ENCODE data around the gene RBM39. TPM values are rescaled to one million over a fixed set of nuclear protein-coding genes. Genes with fewer than 3 reads are reported as not detected.
"Not testable (repeated sequence)": the region's sequence is repeated elsewhere in the genome, so short reads cannot be mapped to it uniquely, and the experiment has no call there.

RBM39 gene
- total RNA-seq, 1 experiment from 2014 or later: 347 TPM

GRCh38 chr20:35686872-35687271 is 55.2 kb downstream of the RBM39 start:
- DNase-seq: peak; percentile 52
- H3K23me2 ChIP-seq (ENCODE audit: insufficient read length, low read depth, low read length, poor library complexity, severe bottlenecking); H2BK120ac ChIP-seq (ENCODE audit: low read depth, low read length, poor library complexity, severe bottlenecking); H2AK5ac ChIP-seq (ENCODE audit: insufficient read length, low read length); H3K9me3 ChIP-seq (ENCODE audit: control insufficient read depth, low read depth, low read length); H4K5ac ChIP-seq (ENCODE audit: insufficient read length, low read depth, low read length); H3K27me3 Mint-ChIP-seq (ENCODE audit: low read depth); H3K18ac ChIP-seq (ENCODE audit: insufficient read length, low read depth, low read length); H2BK15ac ChIP-seq (ENCODE audit: low read depth, low read length); H4K91ac ChIP-seq (ENCODE audit: insufficient read length, low read depth, low read length); H3K4ac ChIP-seq (ENCODE audit: low read depth, low read length); H2BK20ac ChIP-seq (ENCODE audit: low read depth, low read length, poor library complexity, severe bottlenecking); H2BK5ac ChIP-seq (ENCODE audit: insufficient read length, low read length); H3K27ac ChIP-seq (ENCODE audit: insufficient read length, low read depth, low read length); H3K79me1 ChIP-seq (ENCODE audit: insufficient read depth, low read depth, low read length, poor library complexity, severe bottlenecking); H3K4me2 ChIP-seq (ENCODE audit: insufficient read depth, insufficient read length, low read length); H4K20me1 ChIP-seq (ENCODE audit: control insufficient read depth, insufficient read depth, insufficient read length); H3K4me1 ChIP-seq (ENCODE audit: insufficient read depth, low read length); H3T11ph ChIP-seq (ENCODE audit: low read length); H3K14ac ChIP-seq (ENCODE audit: insufficient read depth, low read length); H4K8ac ChIP-seq (replicated peaks; ENCODE audit: insufficient read length, low read depth, low read length); H3K56ac ChIP-seq (ENCODE audit: insufficient read length, low read depth, low read length); H3K27me3 ChIP-seq (ENCODE audit: insufficient read depth, low read length); H3K4me3 Mint-ChIP-seq; H2BK12ac ChIP-seq (ENCODE audit: insufficient read length, low read depth, low read length); H3K4me1 Mint-ChIP-seq; H3K9ac ChIP-seq (ENCODE audit: extremely low read depth, insufficient read length, low read length); H2AFZ ChIP-seq (ENCODE audit: low read length); H3K23ac ChIP-seq (ENCODE audit: insufficient read length, low read depth, low read length); H3K27ac Mint-ChIP-seq; H3K79me2 ChIP-seq (ENCODE audit: insufficient read depth, low read length): not testable (repeated sequence)
- peaks cover 32 to 46% (median 35%) of the 10 kb centered on the region in 3 experiments for H3K36me3 Mint-ChIP-seq (ENCODE audit: insufficient read depth in 1 of 3, low read depth in 3 of 3)
- TF ChIP-seq CTCF (conservative IDR thresholded peaks at IDR 0.05): peak; percentile 62
- H3K9me3 Mint-ChIP-seq: peaks cover 19% of the 10 kb centered on the region in 2 experiments
- WGBS (ENCODE audit: extremely low coverage, insufficient read length, low lambda C conversion rate): no CpG with 5 or more reads among the region's 11 CpGs

GRCh38 chr20:35685368-35685767 is 56.7 kb downstream of the RBM39 start:
- not testable (repeated sequence) for DNase-seq; H4K20me1 ChIP-seq (ENCODE audit: control insufficient read depth, insufficient read depth, insufficient read length); H3K18ac ChIP-seq (ENCODE audit: insufficient read length, low read depth, low read length); H3K4ac ChIP-seq (ENCODE audit: low read depth, low read length); H3K23me2 ChIP-seq (ENCODE audit: insufficient read length, low read depth, low read length, poor library complexity, severe bottlenecking); H3K27ac ChIP-seq (ENCODE audit: insufficient read length, low read depth, low read length); H3T11ph ChIP-seq (ENCODE audit: low read length); H3K27me3 ChIP-seq (ENCODE audit: insufficient read depth, low read length); H3K9ac ChIP-seq (ENCODE audit: extremely low read depth, insufficient read length, low read length); H2BK5ac ChIP-seq (ENCODE audit: insufficient read length, low read length); H3K4me3 Mint-ChIP-seq; H3K4me1 Mint-ChIP-seq; H3K4me1 ChIP-seq (ENCODE audit: insufficient read depth, low read length); H4K5ac ChIP-seq (ENCODE audit: insufficient read length, low read depth, low read length); H3K79me1 ChIP-seq (ENCODE audit: insufficient read depth, low read depth, low read length, poor library complexity, severe bottlenecking); H3K27ac Mint-ChIP-seq; H2BK12ac ChIP-seq (ENCODE audit: insufficient read length, low read depth, low read length); H3K4me2 ChIP-seq (ENCODE audit: insufficient read depth, insufficient read length, low read length); H2AK5ac ChIP-seq (ENCODE audit: insufficient read length, low read length); H2BK15ac ChIP-seq (ENCODE audit: low read depth, low read length); H4K8ac ChIP-seq (replicated peaks; ENCODE audit: insufficient read length, low read depth, low read length); H3K9me3 ChIP-seq (ENCODE audit: control insufficient read depth, low read depth, low read length); H3K27me3 Mint-ChIP-seq (ENCODE audit: low read depth); H3K23ac ChIP-seq (ENCODE audit: insufficient read length, low read depth, low read length); H2BK20ac ChIP-seq (ENCODE audit: low read depth, low read length, poor library complexity, severe bottlenecking); H4K91ac ChIP-seq (ENCODE audit: insufficient read length, low read depth, low read length); H3K56ac ChIP-seq (ENCODE audit: insufficient read length, low read depth, low read length); H2AFZ ChIP-seq (ENCODE audit: low read length); H3K14ac ChIP-seq (ENCODE audit: insufficient read depth, low read length); H3K79me2 ChIP-seq (ENCODE audit: insufficient read depth, low read length); H2BK120ac ChIP-seq (ENCODE audit: low read depth, low read length, poor library complexity, severe bottlenecking)
- WGBS (ENCODE audit: extremely low coverage, insufficient read length, low lambda C conversion rate): no CpG with 5 or more reads among the region's 9 CpGs
- H3K36me3 Mint-ChIP-seq (ENCODE audit: insufficient read depth in 1 of 3, low read depth in 3 of 3): peaks cover 30 to 41% (median 32%) of the 10 kb centered on the region in 3 experiments
- peaks cover 19% of the 10 kb centered on the region in 2 experiments for H3K9me3 Mint-ChIP-seq

All from H9 (cell line).